ENCODE results near the gene PLD1.

- TF ChIP-seq GATA3 (IDR thresholded peaks at IDR 0.05; ENCODE audit: low read depth, low read length) (peak; percentile 90), GATA2 (IDR thresholded peaks at IDR 0.05; ENCODE audit: low read depth, low read length) (peak; percentile 71; the same call in 1 of the 2 replicates)
These were observed 68.9 kb downstream of the PLD1 start for GRCh38 chr3:171741377-171741776.
